COR-L47 (cell line): ENCODE measurements around the gene TMEM129.
A peak's percentile ranks its signal among the peaks of the same experiment; 100 is the strongest.

Experiments
- DNase-seq: peaks from one replicate; lab custom pipeline; 2025; lab: John Stamatoyannopoulos, UW

The TMEM129 gene

GRCh38 chr4:1758306-1759121, 37.4 kb upstream of the TMEM129 start:
- no peak for DNase-seq

GRCh38 chr4:1757836-1758235, 36.7 kb upstream of the TMEM129 start:
- DNase-seq, result no peak

GRCh38 chr4:1756893-1757779, 36.0 kb upstream of the TMEM129 start:
- DNase-seq, result no peak

- no peak for DNase-seq
Measured at GRCh38 chr4:1756079-1756478, 35.0 kb upstream of the TMEM129 start.

- no peak for DNase-seq
Measured at GRCh38 chr4:1755297-1755696, 34.2 kb upstream of the TMEM129 start.

GRCh38 chr4:1754336-1754735, 33.2 kb upstream of the TMEM129 start:
- no peak for DNase-seq

- no peak for DNase-seq
Measured at GRCh38 chr4:1753697-1754311, 32.7 kb upstream of the TMEM129 start.

- no peak for DNase-seq
Measured at GRCh38 chr4:1753294-1753696, 32.2 kb upstream of the TMEM129 start.

GRCh38 chr4:1752284-1753041, 31.3 kb upstream of the TMEM129 start:
- no peak for DNase-seq

- DNase-seq, result no peak
Measured at GRCh38 chr4:1751919-1752283, 30.8 kb upstream of the TMEM129 start.

- DNase-seq, result no peak
Measured at GRCh38 chr4:1751155-1751918, 30.2 kb upstream of the TMEM129 start.

GRCh38 chr4:1750381-1751154, 29.4 kb upstream of the TMEM129 start:
- DNase-seq, result no peak

- no peak for DNase-seq
Measured at GRCh38 chr4:1749826-1750225, 28.7 kb upstream of the TMEM129 start.

GRCh38 chr4:1749370-1749769, 28.2 kb upstream of the TMEM129 start:
- no peak for DNase-seq

- peak; percentile 74 for DNase-seq
Measured at GRCh38 chr4:1748465-1748995, 27.4 kb upstream of the TMEM129 start.

- DNase-seq, result no peak
Measured at GRCh38 chr4:1747603-1747967, 26.5 kb upstream of the TMEM129 start.

GRCh38 chr4:1746919-1747602, 25.9 kb upstream of the TMEM129 start:
- DNase-seq, result no peak

GRCh38 chr4:1746265-1746691, 25.2 kb upstream of the TMEM129 start:
- peak; percentile 71 for DNase-seq

- DNase-seq, result no peak
Measured at GRCh38 chr4:1745697-1746096, 24.6 kb upstream of the TMEM129 start.

GRCh38 chr4:1745165-1745564, 24.0 kb upstream of the TMEM129 start:
- DNase-seq, result no peak
